HEK293 (cell line): Measurements from ENCODE around the gene TCHHL1.
A peak's percentile ranks its signal among the peaks of the same experiment; 100 is the strongest.

Experiments used
- CTCF ChIA-PET: fragments of 350-600 bp; formaldehyde crosslinking; extraction: SDS; loops from one replicate; lab custom pipeline; 2021; ENCODE audit warnings: antibody characterized with exemption; lab: Yijun Ruan, JAX
- POLR2A ChIA-PET: fragments of 300-600 bp; formaldehyde crosslinking; extraction: SDS; loops from one replicate; lab custom pipeline; 2020; ENCODE audit warnings: antibody characterized with exemption, inconsistent platforms; lab: Yijun Ruan, JAX
- H3K27ac ChIP-seq: fragments of 200-500 bp; sonication (Bioruptor generic); 2 replicates; pipeline ENCODE4 v1.5.1; 2014; ENCODE audit warnings: low read depth, low read length, control low read depth, inconsistent platforms; ENCODE audit errors: extremely low read depth
- H3K36me3 ChIP-seq, 2 experiments: fragments of 200-500 bp in 1 of 2; sonication (Bioruptor generic) in 1 of 2; 1 replicate in 1 of 2; 2 replicates in 1 of 2; pipeline ENCODE4 v1.5.1; 2014 to 2017; ENCODE audit warnings: inconsistent platforms in 2 of 2, low read length in 2 of 2; ENCODE audit not compliant: control insufficient read depth in 2 of 2, insufficient read depth in 1 of 2
- H3K4me1 ChIP-seq: fragments of 200-500 bp; sonication (Bioruptor generic); 2 replicates; pipeline ENCODE4 v1.5.1; 2014; ENCODE audit warnings: mild to moderate bottlenecking, low read length, inconsistent platforms; ENCODE audit not compliant: control insufficient read depth, insufficient read depth
- H3K4me3 ChIP-seq: 2 replicates; pipeline ENCODE4 v1.5.1; 2011; ENCODE audit warnings: low read depth, mild to moderate bottlenecking, control low read depth, low read length, moderate library complexity
- H3K9me3 ChIP-seq: fragments of 200-500 bp; sonication (Bioruptor generic); 2 replicates; pipeline ENCODE4 v1.5.1; 2014; ENCODE audit warnings: low read depth, low read length, inconsistent platforms; ENCODE audit not compliant: control insufficient read depth, insufficient read depth
- CTCF ChIP-seq: fragments of 450-650 bp; formaldehyde crosslinking; IDR thresholded peaks from 2 replicates; pipeline ENCODE4 v1.5.1; 2016; ENCODE audit warnings: missing biosample characterization, missing genetic modification characterization
- GLIS1 ChIP-seq: fragments of 450-650 bp; formaldehyde crosslinking; IDR thresholded peaks from 2 replicates; pipeline ENCODE4 v1.5.1; 2016; ENCODE audit warnings: missing biosample characterization, missing genetic modification characterization
- KLF1 ChIP-seq: fragments of 450-650 bp; formaldehyde crosslinking; IDR thresholded peaks from 2 replicates; pipeline ENCODE4 v1.5.1; 2016; ENCODE audit warnings: missing biosample characterization, missing genetic modification characterization
- PATZ1 ChIP-seq: fragments of 450-650 bp; formaldehyde crosslinking; IDR thresholded peaks from 2 replicates; pipeline ENCODE4 v1.5.1; 2016; ENCODE audit warnings: missing biosample characterization, missing genetic modification characterization
- RBAK ChIP-seq: fragments of 450-650 bp; formaldehyde crosslinking; IDR thresholded peaks from 2 replicates; pipeline ENCODE4 v1.5.1; 2016; ENCODE audit warnings: missing biosample characterization, missing genetic modification characterization
- REST ChIP-seq: fragments of 450-650 bp; formaldehyde crosslinking; IDR thresholded peaks from 2 replicates; pipeline ENCODE4 v1.5.1; 2016; ENCODE audit warnings: missing biosample characterization, missing genetic modification characterization
- SP7 ChIP-seq: fragments of 450-650 bp; formaldehyde crosslinking; IDR thresholded peaks from 2 replicates; pipeline ENCODE4 v1.5.1; 2016; ENCODE audit warnings: missing biosample characterization, missing genetic modification characterization
- TRIM28 ChIP-seq: IDR thresholded peaks from 2 replicates; pipeline ENCODE4 v1.6.1; 2011; ENCODE audit warnings: low read length, control low read depth, borderline replicate concordance
- ZBTB20 ChIP-seq: fragments of 450-650 bp; formaldehyde crosslinking; IDR thresholded peaks from 2 replicates; pipeline ENCODE4 v1.5.1; 2016; ENCODE audit warnings: missing biosample characterization, missing genetic modification characterization
- ZBTB48 ChIP-seq: fragments of 450-650 bp; formaldehyde crosslinking; IDR thresholded peaks from 2 replicates; pipeline ENCODE4 v1.5.1; 2016; ENCODE audit warnings: missing biosample characterization, missing genetic modification characterization
- ZFP3 ChIP-seq: fragments of 450-650 bp; formaldehyde crosslinking; IDR thresholded peaks from 2 replicates; pipeline ENCODE4 v1.5.1; 2016; ENCODE audit warnings: low read depth, missing biosample characterization, missing genetic modification characterization
- ZNF16 ChIP-seq: fragments of 450-650 bp; formaldehyde crosslinking; IDR thresholded peaks from 2 replicates; pipeline ENCODE4 v1.5.1; 2016; ENCODE audit warnings: low read depth, missing biosample characterization, missing genetic modification characterization
- ZNF221 ChIP-seq: fragments of 450-650 bp; formaldehyde crosslinking; IDR thresholded peaks from 2 replicates; pipeline ENCODE4 v1.5.1; 2017; ENCODE audit warnings: missing biosample characterization, missing genetic modification characterization, borderline replicate concordance
- ZNF239 ChIP-seq: fragments of 450-650 bp; formaldehyde crosslinking; IDR thresholded peaks from 2 replicates; pipeline ENCODE4 v1.5.1; 2016; ENCODE audit warnings: missing biosample characterization, missing genetic modification characterization
- ZNF335 ChIP-seq: fragments of 450-650 bp; formaldehyde crosslinking; conservative IDR thresholded peaks from 2 replicates; pipeline ENCODE4 v1.5.1; 2016; ENCODE audit warnings: missing biosample characterization, missing genetic modification characterization
- ZNF341 ChIP-seq: fragments of 450-650 bp; formaldehyde crosslinking; IDR thresholded peaks from 2 replicates; pipeline ENCODE4; 2016; ENCODE audit warnings: low read depth, missing biosample characterization, missing genetic modification characterization
- ZNF366 ChIP-seq: fragments of 450-650 bp; formaldehyde crosslinking; conservative IDR thresholded peaks from 2 replicates; pipeline ENCODE4 v1.5.1; 2016; ENCODE audit warnings: missing biosample characterization, missing genetic modification characterization
- ZNF501 ChIP-seq: fragments of 450-650 bp; formaldehyde crosslinking; IDR thresholded peaks from 2 replicates; pipeline ENCODE4 v1.5.1; 2016; ENCODE audit warnings: missing biosample characterization, missing genetic modification characterization
- ZNF600 ChIP-seq: fragments of 450-650 bp; formaldehyde crosslinking; IDR thresholded peaks from 2 replicates; pipeline ENCODE4 v1.5.1; 2016; ENCODE audit warnings: missing biosample characterization, missing genetic modification characterization
- ZNF610 ChIP-seq: fragments of 450-650 bp; formaldehyde crosslinking; IDR thresholded peaks from 2 replicates; pipeline ENCODE4 v1.5.1; 2016; ENCODE audit warnings: missing biosample characterization, missing genetic modification characterization, borderline replicate concordance
- ZNF677 ChIP-seq: fragments of 450-650 bp; IDR thresholded peaks from 2 replicates; pipeline ENCODE4 v1.5.0; 2018; ENCODE audit warnings: missing biosample characterization, mild to moderate bottlenecking, missing genetic modification characterization, moderate library complexity
- ZNF768 ChIP-seq: fragments of 450-650 bp; formaldehyde crosslinking; IDR thresholded peaks from 2 replicates; pipeline ENCODE4 v1.5.1; 2018; ENCODE audit warnings: missing biosample characterization, mild to moderate bottlenecking, missing genetic modification characterization

Gene TCHHL1

GRCh38 chr1:152107031-152107983 lies 18.4 kb upstream of the TCHHL1 start:
- no peaks in the 10 kb centered on the region for H3K9me3 ChIP-seq
- peak; percentile 25; the same call in 1 of the 2 replicates for TF ChIP-seq PATZ1 (tag by site-specific recombination)
- TF ChIP-seq ZNF768 (tag by site-specific recombination) = peak; percentile 20; the same call in 1 of the 2 replicates
- TF ChIP-seq ZNF221 (tag by site-specific recombination) = no peak
- no peak for TF ChIP-seq ZFP3 (tag by site-specific recombination)
- TF ChIP-seq ZNF341 (tag by site-specific recombination) = peak; percentile 94
- peak; percentile 47; the same call in 1 of the 2 replicates for TF ChIP-seq GLIS1 (tag by site-specific recombination)
- no peak for TF ChIP-seq KLF1
- TF ChIP-seq ZNF501 (tag by site-specific recombination) = peak; percentile 45; the same call in 1 of the 2 replicates
- 0 out of 2 replicates have a peak, but pooled peaks have one; percentile 4 for TF ChIP-seq ZNF677 (tag by site-specific recombination)
- TF ChIP-seq SP7 (tag by site-specific recombination) = peak; percentile 26; the same call in 1 of the 2 replicates
- TF ChIP-seq ZNF366 (tag by site-specific recombination) = peak; percentile 59
- 0 out of 2 replicates have a peak, but pooled peaks have one; percentile 3 for TF ChIP-seq ZNF335 (tag by site-specific recombination)
- peak; percentile 98; the same call in 1 of the 2 replicates for TF ChIP-seq TRIM28
- TF ChIP-seq ZBTB48 (tag by site-specific recombination) = peak; percentile 29; the same call in 1 of the 2 replicates
- TF ChIP-seq ZNF600 (tag by site-specific recombination) = peak; percentile 64; the same call in 1 of the 2 replicates
- TF ChIP-seq CTCF = peak; percentile 77
- peak; percentile 50; the same call in 1 of the 2 replicates for TF ChIP-seq ZBTB20 (tag by site-specific recombination)
- peak; percentile 35; the same call in 1 of the 2 replicates for TF ChIP-seq ZNF16 (tag by site-specific recombination)
- TF ChIP-seq ZNF239 (tag by site-specific recombination) = no peak
- POLR2A ChIA-PET = interaction anchor here (0.6 to 1.3 kb wide), 3 partner anchors 41 to 1886 kb away, joined by 3 to 5 read pairs (median 5); no protein-coding TSS in a partner anchor
- H3K4me1 ChIP-seq = peaks cover 4% of the 10 kb centered on the region; the same call in 1 of the 2 replicates
- no peaks in the 10 kb centered on the region for H3K36me3 ChIP-seq
- H3K27ac ChIP-seq = no peak overlapping the region
- peak overlapping the region; percentile 39 for H3K4me3 ChIP-seq
- CTCF ChIA-PET = interaction anchor here (0.5 to 9.4 kb wide), 12 partner anchors 9 to 339 kb away, joined by 3 to 66 read pairs (median 4); no protein-coding TSS in a partner anchor

GRCh38 chr1:152104854-152105253 lies 16.0 kb upstream of the TCHHL1 start:
- no peak overlapping the region for H3K27ac ChIP-seq
- no peak overlapping the region for H3K4me3 ChIP-seq
- TF ChIP-seq ZNF610 (tag by site-specific recombination) (no peak), REST (no peak), ZNF768 (tag by site-specific recombination) (no peak), RBAK (tag by site-specific recombination) (no peak)
- ChIA-PET POLR2A (interaction anchor here (0.8 kb wide), 1 partner anchor 68 kb away, joined by 3 read pairs; the partner anchor contains the start of gene S100A11), CTCF (interaction anchor here (0.6 to 2.6 kb wide), 7 partner anchors 45 to 354 kb away, joined by 3 to 12 read pairs (median 3); no protein-coding TSS in a partner anchor)
- H3K36me3 ChIP-seq = no peaks in the 10 kb centered on the region
- no peaks in the 10 kb centered on the region for H3K9me3 ChIP-seq
- H3K4me1 ChIP-seq = peaks cover 4% of the 10 kb centered on the region; the same call in 1 of the 2 replicates
